NCI-H146 treated with DMSO at 0.1 percent for 48 hours (cell line): ENCODE measurements around the gene ZDHHC7.
"Not testable (repeated sequence)": the region's sequence is repeated elsewhere in the genome, so short reads cannot be mapped to it uniquely, and the experiment has no call there.

ENCODE experiments used
- DNase-seq: peaks from one replicate; lab custom pipeline; 2025; ENCODE audit not compliant: unreplicated experiment; lab: John Stamatoyannopoulos, UW

Gene ZDHHC7

GRCh38 chr16:85045077-85045476 is 33.7 kb upstream of the ZDHHC7 start:
- no peak for DNase-seq

GRCh38 chr16:85042606-85043005 is 31.3 kb upstream of the ZDHHC7 start:
- no peak for DNase-seq

GRCh38 chr16:85042167-85042526 is 30.8 kb upstream of the ZDHHC7 start:
- no peak for DNase-seq

- peak; percentile 31 for DNase-seq
Observed at GRCh38 chr16:85041219-85042166, 30.2 kb upstream of the ZDHHC7 start.

DNA sequence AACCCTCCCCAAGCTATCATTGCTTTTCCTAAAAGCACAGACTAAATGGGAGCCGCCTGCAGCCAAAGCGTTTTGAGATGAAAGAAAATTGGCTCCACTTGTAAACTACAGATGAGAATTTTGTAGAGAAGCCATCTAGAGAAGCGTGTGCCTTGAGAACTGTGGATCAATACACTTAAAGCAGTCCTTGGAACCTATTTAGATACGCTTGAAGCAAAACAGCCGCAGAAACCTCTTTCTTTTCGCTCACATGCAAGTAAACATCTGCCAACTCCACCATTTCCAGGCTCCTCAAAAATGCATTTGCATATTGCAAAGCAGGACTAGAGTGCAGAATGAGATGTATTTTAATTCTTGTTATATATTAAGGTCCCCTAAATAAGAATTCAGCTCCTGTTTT is 29.4 kb upstream of the ZDHHC7 start:
- DNase-seq: no peak

DNA sequence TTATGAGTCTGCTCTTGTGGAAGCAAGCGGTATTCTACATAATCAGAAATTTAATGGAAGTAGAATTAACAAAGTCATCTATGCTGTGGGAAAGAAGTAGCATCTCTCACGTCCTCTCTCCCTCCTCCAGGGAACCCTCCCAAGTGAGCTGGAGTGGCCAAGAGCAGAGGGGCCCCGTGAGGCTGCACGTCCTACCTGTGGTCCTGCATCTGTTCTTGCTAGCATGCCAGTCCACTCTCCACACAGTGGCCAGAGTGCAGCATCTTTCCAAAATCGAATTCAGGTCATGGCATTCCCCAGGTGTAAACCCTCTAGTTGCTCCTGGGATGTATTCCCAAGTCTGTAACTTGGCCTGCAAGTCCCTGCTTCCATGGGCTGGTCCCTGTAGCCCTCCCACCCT is 26.4 kb upstream of the ZDHHC7 start:
- no peak for DNase-seq

GRCh38 chr16:85037050-85037410 is 25.7 kb upstream of the ZDHHC7 start:
- no peak for DNase-seq

DNA sequence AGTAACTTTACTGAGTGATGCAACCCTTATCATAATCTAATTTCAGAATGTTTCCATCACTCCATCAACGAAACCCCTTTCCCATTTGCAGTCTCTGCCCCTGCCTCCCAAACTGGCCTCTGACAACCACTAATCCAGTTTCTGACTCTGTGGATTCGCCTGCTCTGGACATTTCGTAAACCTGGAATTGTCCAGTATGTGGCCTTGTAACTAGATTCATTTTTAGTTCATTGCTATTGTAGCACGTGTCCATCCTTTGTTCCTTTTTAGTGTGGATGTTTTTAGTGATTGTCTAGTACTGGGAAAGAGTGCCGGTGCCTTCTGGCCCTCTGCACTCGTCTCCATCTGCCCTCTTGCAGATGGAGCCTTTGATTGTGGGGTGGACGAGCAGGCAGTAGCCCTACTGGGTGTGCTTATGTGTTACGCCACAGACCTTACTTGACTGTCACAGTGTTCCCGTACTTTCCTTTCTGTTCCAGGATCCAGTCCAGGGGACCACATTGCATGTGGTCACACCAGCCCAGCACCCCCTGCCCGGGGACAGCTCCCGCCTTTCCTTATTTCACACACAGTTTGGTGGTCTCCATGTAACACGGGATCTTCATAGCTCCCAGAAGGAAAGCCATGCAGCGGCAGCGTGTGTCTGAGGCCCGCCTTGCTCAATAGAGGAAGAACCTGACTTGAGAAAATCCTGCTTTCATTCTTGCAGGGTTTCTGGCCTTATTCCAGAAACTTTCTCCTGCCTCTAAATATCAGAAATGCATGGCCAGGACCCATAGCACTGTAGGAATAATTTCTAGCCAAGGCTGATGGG is 25.1 kb upstream of the ZDHHC7 start:
- DNase-seq: no peak

- no peak for DNase-seq
Observed at GRCh38 chr16:85034591-85035433, 23.5 kb upstream of the ZDHHC7 start.

- DNase-seq: no peak
Observed at GRCh38 chr16:85033171-85033570, 21.8 kb upstream of the ZDHHC7 start.

DNA sequence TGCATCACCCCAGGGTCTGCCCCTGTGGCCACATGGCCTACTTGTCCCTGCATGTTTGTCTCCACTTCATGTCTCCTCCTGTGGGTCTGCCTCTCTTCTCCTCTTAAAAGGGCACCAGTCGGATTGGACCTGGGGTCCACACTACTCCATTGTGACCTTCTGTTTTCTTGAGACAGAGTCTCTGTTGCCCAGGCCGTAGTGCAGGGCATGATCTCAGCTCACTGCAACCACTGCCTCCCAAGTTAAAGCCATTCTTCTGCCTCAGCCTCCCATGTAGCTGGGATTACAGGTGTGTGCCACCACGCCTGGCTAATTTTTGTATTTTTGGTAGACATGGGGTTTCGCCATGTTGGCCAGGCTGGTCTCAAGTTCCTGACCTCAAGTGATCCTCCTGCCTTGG is 20.9 kb upstream of the ZDHHC7 start:
- not testable (repeated sequence) for DNase-seq

DNA sequence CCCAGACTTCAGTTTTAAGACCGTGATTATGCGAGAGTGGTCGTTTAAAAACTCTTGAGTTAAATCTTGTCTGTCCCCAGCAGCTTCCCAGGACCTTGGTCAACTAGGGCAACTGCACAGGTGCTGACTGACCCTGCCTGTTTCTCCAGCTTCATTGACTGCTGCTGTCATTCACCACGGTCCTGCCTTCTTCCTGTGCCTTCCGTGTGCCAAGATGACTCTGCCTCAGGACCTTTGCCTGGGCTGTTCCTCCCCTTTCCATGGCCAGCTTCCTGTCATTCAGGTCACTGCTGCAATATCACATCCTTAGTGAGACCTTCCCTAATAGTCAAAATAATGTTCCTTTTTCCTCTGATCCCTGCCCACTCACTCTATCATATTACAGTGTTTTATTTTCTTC is 20.1 kb upstream of the ZDHHC7 start:
- no peak for DNase-seq

- DNase-seq: no peak
Observed at GRCh38 chr16:85029981-85030401, 18.7 kb upstream of the ZDHHC7 start.

- no peak for DNase-seq
Observed at GRCh38 chr16:85029408-85029784, 18.1 kb upstream of the ZDHHC7 start.

GRCh38 chr16:85028685-85029407 is 17.5 kb upstream of the ZDHHC7 start:
- DNase-seq: no peak

GRCh38 chr16:85027958-85028684 is 16.8 kb upstream of the ZDHHC7 start:
- no peak for DNase-seq

- DNase-seq: peak; percentile 60
Observed at GRCh38 chr16:85027349-85027957, 16.1 kb upstream of the ZDHHC7 start, which contains the start of gene KIAA0513. Gene KIAA0513, plus strand, starts transcription at chr16:85027795. Its CDS starts 39,277 bp downstream, at chr16:85067072.

- DNase-seq: no peak
Observed at GRCh38 chr16:85026703-85027102, 15.4 kb upstream of the ZDHHC7 start.
